ENCODE results near the gene CAV2.

The CAV2 gene

DNA sequence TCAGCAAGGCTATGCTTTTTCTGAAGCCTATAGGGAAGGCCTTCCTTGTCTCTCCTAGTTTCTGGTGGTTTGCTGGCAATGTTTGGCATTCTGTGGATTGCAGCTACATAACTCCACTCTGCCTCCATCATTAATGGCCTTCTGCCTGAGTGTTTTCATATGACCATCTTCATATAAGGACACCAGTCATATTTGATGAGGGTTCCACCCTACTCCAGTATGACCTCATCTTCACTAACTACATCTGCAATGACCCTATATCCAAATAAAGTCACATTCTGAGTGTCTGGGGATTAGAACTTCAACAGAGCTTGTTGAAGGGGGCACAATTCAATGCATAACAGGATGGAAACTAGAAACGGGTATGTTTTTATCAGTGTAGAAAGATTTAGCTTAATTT is 47.4 kb downstream of the CAV2 start:
- no peak for DNase-seq (ENCODE audit: low read depth, low spot score)

DNA sequence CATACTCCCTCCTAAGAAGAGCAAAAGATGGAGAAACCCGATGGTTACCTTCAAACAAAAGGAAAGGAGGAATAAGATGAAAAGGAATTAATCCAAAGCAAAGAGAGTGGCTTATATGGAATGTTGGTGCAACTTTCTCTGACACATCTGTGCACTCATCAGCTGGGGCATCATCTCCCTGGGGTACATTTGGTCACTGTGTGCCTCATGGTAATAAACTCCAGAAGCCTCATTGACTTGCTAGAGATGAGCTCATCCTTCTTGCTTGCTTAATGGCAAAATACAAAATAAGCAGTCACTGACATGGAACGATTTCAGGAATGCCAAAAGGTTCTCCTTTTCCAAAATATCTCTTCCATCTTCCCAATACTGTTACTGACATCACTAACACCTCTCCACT is 47.8 kb downstream of the CAV2 start:
- no peak for DNase-seq (ENCODE audit: low read depth, low spot score)

DNA sequence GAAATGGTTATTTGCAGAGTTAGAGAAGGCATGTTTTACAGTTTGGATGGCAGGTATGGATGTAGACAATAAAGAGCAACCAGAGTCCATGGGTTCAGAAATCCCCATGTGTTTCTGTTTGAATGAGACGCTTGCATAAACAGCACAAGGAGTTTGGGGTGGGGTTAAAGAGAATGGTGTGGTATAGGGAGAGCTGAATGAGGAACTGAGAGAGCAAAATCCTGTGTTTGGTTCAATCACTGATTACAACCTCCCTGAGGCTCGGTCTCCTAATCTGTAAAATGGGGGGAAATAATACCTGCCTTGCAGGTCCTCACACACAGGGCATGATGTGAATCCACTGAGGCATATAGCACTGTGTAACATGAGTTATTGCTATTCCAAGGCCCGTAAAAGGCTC is 49.0 kb downstream of the CAV2 start:
- DNase-seq (ENCODE audit: low read depth, low spot score), result no peak

DNA sequence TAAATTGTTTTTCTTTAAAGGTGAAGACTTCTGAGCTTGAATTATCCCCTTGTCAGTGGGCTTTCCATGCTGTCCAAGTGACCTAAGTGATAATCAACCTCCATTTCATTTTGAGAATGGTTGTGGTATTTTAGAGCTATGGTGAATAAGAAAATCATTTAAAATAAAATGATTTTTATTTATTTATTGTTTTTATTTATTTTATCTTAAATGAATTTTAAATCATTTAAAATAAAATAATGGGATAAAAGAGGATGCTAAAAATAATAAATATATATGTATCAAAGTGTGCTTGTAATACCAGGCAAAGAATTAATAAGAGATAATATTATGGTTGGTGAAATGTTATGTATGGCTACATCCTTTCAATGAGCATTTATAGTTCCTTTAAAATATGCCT is 49.8 kb downstream of the CAV2 start:
- no peak for DNase-seq (ENCODE audit: low read depth, low spot score)

DNA sequence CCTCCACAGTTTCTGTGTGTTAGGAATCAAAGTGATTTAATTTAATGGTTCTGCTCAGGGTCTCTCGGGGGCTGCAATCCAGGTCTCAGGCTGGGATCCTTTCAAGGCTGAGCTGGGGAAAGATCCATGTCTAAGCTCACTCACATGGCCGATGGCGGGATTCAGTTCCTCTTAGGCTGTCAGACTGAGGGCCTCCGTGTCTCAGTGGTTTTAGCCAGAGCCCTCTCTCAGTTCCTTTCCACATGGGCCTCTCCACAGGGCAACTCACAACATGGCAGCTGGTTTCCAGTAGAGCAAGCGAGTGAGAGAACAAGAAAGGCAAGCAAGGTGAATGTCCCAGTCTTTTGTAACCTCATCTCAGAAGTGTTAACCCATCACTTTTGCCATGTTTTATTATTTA is 52.2 kb downstream of the CAV2 start:
- no peak for DNase-seq (ENCODE audit: low read depth, low spot score)

DNA sequence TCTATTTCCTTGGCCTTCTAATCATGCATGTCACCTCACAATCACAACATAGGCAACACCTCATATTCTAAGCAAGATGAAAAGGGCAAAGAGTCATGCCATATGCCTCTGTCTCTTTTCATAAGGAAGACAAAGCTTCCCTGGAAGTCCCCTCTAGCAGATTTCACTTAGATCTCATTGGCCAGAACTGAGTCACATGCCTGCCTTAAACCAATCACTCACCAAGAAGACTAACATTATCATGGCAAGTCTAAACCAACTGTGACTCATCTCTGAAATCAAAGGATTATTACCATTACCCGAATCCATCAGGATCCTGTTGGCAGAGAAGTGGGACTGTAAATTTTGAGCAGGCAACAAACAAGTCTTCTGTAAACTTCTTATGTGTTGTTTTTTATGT is 53.1 kb downstream of the CAV2 start:
- DNase-seq (ENCODE audit: low read depth, low spot score), result no peak

DNA sequence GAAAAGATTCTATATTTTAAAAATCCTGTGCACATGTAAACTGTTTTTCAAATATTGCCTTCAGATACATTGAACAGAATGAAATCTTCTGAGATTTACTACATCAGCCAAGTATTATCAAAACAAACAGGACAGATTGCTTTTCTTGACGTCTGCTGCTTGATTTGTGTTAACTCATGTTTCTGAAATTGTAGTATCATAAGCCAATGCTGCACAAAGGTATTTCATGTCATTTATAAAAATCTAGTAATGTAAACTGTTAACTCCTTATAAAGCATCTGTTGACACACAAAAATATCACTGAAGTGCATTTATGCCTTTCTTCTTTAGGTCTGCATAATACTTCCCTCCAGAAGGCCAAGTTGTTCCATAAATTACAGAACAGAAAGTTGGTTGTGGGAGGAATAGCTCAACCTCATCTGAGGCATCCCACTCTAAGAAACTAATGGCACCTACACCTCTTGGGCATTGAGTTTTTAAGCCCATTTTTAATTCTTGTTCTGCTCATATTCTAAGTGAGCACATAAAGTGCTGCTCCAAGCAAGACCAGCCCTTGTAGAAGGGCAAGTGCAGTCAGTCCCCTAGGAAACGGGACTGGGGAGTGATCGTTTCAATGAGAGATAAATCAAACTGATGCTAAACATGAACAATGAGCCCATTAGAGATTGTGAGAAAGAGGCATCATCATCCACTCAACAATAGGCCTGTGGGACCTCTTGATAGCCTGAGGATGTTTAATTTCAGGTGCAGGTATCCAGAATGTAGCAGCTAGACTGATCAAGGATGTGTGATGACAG is 53.8 kb downstream of the CAV2 start:
- DNase-seq (ENCODE audit: low read depth, low spot score), result no peak

DNA sequence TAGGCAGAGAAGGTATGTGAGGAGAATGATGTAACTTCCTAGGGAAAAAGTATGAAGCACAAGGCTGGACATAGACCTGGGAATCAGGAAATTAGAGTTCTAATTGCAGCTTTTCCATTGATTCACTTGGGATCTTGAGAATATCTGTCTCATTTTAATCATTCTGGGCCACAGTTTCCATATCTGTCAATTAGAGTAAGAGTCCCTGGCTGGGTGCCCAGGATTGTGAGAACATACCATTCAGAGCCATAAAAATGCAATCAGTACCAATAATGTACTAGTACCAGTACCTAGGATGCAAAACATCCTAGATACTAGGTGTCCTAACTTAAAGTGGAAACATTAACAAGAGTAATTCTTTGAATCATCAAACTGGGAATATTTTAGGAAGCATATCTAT is 54.9 kb downstream of the CAV2 start:
- no peak for DNase-seq (ENCODE audit: low read depth, low spot score)

DNA sequence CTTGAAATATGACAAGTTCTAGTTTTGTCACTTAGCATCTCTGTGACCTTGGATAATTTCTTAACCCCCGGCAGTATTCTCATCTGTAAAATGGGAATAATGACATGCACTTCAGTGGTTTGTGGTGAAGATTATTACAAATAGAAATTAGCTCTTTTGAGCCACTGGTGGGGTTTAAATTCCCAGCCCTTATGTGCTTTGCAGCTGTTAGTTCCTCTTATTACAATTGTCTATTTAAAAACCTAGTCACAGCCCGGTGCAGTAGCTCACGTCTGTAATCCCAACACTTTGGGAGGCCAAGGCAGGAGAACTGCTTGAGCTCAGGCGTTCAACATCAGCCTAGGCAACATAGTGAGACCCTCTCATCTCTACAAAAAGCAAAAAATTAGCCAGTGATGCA is 55.4 kb downstream of the CAV2 start:
- no peak for DNase-seq (ENCODE audit: low read depth, low spot score)

DNA sequence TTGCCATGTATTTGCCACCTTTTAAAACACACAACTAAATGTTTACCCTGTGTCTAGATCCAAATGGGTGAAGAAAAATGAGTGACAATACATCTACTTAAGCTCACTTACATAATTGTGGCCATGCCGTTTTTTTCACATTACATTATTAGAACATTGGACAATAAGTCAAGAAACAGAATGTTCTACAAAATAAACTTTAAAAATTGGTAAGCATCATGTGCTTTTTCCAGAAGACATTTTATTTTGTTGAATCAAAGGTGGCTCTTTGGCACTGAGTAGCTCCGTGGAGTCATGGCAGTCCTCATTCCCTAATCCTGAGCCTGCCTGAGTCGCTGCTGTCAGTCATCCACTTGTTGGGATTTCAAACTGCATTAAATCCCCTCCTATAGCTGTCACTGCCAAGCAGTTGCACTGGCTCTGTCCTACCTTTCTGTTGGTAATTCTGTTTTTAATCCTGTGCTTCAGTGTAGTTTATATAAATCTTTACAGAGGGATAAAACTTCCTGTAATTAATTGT is 57.6 kb downstream of the CAV2 start:
- DNase-seq (ENCODE audit: low read depth, low spot score), result no peak

DNA sequence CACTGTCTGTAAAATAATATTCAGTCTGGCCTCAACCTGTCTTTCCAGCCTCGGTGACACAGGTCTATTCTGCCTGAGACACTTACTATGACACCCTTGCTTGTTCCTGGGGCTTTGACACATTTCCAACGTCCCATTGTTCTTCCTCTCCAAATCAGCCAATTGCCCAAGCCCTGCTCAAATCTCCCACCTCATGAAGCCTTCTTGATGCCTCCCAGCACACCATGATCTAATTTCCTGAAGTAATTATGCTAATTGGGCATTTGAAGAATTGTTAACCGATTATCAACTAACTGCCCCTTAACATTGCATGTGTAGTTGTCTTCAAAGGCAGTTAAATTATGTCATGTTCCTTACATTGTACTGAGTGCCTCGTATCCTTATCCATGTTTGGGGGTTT is 58.4 kb downstream of the CAV2 start:
- no peak for DNase-seq (ENCODE audit: low read depth, low spot score)
